ENCODE results near the gene LMNA. TPM values are rescaled to one million over a fixed set of nuclear protein-coding genes. Genes with fewer than 3 reads are reported as not detected.
A peak's percentile ranks its signal among the peaks of the same experiment; 100 is the strongest.

LMNA gene
- total and polyA plus RNA-seq, 9 donors, result 50.1 to 609 (median 360) TPM

GRCh38 chr1:156128308-156128653 is 13.8 kb downstream of the LMNA start:
- Histone ChIP-seq H3K27ac (peak overlapping the region; percentile 95 to 99), H3K27me3 (no peaks in the 10 kb centered on the region), H3K9me3 (no peaks in the 10 kb centered on the region), H3K4me3 (peak overlapping the region; percentile 15), H3K36me3 (no peaks in the 10 kb centered on the region), H3K4me1 (ENCODE audit: insufficient read depth) (peaks cover 44% of the 10 kb centered on the region)
- DNase-seq, result peak in 1 of 5 donors; percentile 32
- TF ChIP-seq POLR2A (IDR thresholded peaks at IDR 0.05) (no peak), EP300 (IDR thresholded peaks at IDR 0.05) (no peak)
- TF ChIP-seq, protein P1, sequence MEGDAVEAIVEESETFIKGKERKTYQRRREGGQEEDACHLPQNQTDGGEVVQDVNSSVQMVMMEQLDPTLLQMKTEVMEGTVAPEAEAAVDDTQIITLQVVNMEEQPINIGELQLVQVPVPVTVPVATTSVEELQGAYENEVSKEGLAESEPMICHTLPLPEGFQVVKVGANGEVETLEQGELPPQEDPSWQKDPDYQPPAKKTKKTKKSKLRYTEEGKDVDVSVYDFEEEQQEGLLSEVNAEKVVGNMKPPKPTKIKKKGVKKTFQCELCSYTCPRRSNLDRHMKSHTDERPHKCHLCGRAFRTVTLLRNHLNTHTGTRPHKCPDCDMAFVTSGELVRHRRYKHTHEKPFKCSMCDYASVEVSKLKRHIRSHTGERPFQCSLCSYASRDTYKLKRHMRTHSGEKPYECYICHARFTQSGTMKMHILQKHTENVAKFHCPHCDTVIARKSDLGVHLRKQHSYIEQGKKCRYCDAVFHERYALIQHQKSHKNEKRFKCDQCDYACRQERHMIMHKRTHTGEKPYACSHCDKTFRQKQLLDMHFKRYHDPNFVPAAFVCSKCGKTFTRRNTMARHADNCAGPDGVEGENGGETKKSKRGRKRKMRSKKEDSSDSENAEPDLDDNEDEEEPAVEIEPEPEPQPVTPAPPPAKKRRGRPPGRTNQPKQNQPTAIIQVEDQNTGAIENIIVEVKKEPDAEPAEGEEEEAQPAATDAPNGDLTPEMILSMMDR (IDR thresholded peaks at IDR 0.05), result no peak
- intact Hi-C loops (cut with DNase I), result loop anchor here in 1 of 4 donors (2.0 kb wide), 1 partner anchor 31 kb away; no protein-coding TSS in a partner anchor
- WGBS, 3 donors, result 7 to 11% (median 9%) methylated on average over 2 of the region's 2 CpGs

GRCh38 chr1:156128654-156129597 is 14.4 kb downstream of the LMNA start:
- H3K27ac ChIP-seq, result peak overlapping the region; percentile 95 to 99
- H3K27me3 ChIP-seq, result no peaks in the 10 kb centered on the region
- no peak for TF ChIP-seq POLR2A (IDR thresholded peaks at IDR 0.05)
- TF ChIP-seq, protein P1 (IDR thresholded peaks at IDR 0.05), result peak in 1 of 3 donors; percentile 4
- peak; percentile 54 for TF ChIP-seq EP300 (IDR thresholded peaks at IDR 0.05)
- H3K4me1 ChIP-seq (ENCODE audit: insufficient read depth), result peaks cover 44% of the 10 kb centered on the region
- H3K4me3 ChIP-seq, result peak overlapping the region; percentile 17
- H3K9me3 ChIP-seq, result no peaks in the 10 kb centered on the region
- 0 to 5% (median 1%) methylated on average over 8 of the region's 8 CpGs for WGBS, 3 donors
- intact Hi-C loops (cut with DNase I), result loop anchor here in 1 of 4 donors (2.0 kb wide), 1 partner anchor 32 kb away; no protein-coding TSS in a partner anchor
- peak; percentile 77 to 83 (median 80) for DNase-seq
- no peaks in the 10 kb centered on the region for H3K36me3 ChIP-seq

- peak overlapping the region; percentile 17 for H3K4me3 ChIP-seq
- H3K9me3 ChIP-seq, result no peaks in the 10 kb centered on the region
- peak; percentile 93 to 97 (median 95) for DNase-seq
- TF ChIP-seq POLR2A (IDR thresholded peaks at IDR 0.05), result peak; percentile 44
- no peak for TF ChIP-seq EP300 (IDR thresholded peaks at IDR 0.05)
- TF ChIP-seq, protein P1 (IDR thresholded peaks at IDR 0.05), result peak; percentile 94 to 100 (median 99)
- H3K36me3 ChIP-seq, result no peaks in the 10 kb centered on the region
- 9 to 11% (median 11%) methylated on average over 7 of the region's 7 CpGs for WGBS, 3 donors
- no peaks in the 10 kb centered on the region for H3K27me3 ChIP-seq
- peak overlapping the region; percentile 95 to 99 for H3K27ac ChIP-seq
- peaks cover 39% of the 10 kb centered on the region for H3K4me1 ChIP-seq (ENCODE audit: insufficient read depth)
- intact Hi-C loops (cut with DNase I), result loop anchor here (1.0 to 2.0 kb wide), 2 partner anchors 33 to 34 kb away; no protein-coding TSS in a partner anchor
Observed at GRCh38 chr1:156129687-156130577, 15.4 kb downstream of the LMNA start.

GRCh38 chr1:156130578-156130942 is 16.0 kb downstream of the LMNA start:
- H3K9me3 ChIP-seq, result no peaks in the 10 kb centered on the region
- peak overlapping the region; percentile 95 to 99 for H3K27ac ChIP-seq
- WGBS, 3 donors, result 67 to 76% (median 71%) methylated on average over 6 of the region's 6 CpGs
- DNase-seq, result no peak
- H3K4me3 ChIP-seq, result no peak overlapping the region
- no peaks in the 10 kb centered on the region for H3K36me3 ChIP-seq
- peaks cover 32% of the 10 kb centered on the region for H3K4me1 ChIP-seq (ENCODE audit: insufficient read depth)
- H3K27me3 ChIP-seq, result no peaks in the 10 kb centered on the region
- intact Hi-C loops (cut with DNase I), result loop anchor here in 3 of 4 donors (1.0 to 2.0 kb wide), 2 partner anchors 34 kb away; no protein-coding TSS in a partner anchor
- no peak for TF ChIP-seq POLR2A (IDR thresholded peaks at IDR 0.05)

All from ovary (tissue), 9 donors.